Activated T-cell treated with anti-CD3 and anti-CD28 coated beads for 24 hours (primary cell): ENCODE data around the gene MYH10.

Experiments used
- DNase-seq: peaks from one replicate; pipeline ENCODE4 v3.0.0-alpha.2; 2020; ENCODE audit warnings: low read depth

The MYH10 gene

GRCh38 chr17:8649157-8650118 lies 18.9 kb upstream of the MYH10 start:
- no peak for DNase-seq

- no peak for DNase-seq
These were observed 17.4 kb upstream of the MYH10 start for GRCh38 chr17:8647956-8648355.

GRCh38 chr17:8647202-8647601 lies 16.7 kb upstream of the MYH10 start:
- DNase-seq = no peak

GRCh38 chr17:8644507-8644902 lies 14.0 kb upstream of the MYH10 start:
- no peak for DNase-seq

- DNase-seq = no peak
These were observed 13.5 kb upstream of the MYH10 start for GRCh38 chr17:8643855-8644506.

GRCh38 chr17:8639709-8640108 lies 9.2 kb upstream of the MYH10 start:
- no peak for DNase-seq

- DNase-seq = no peak
These were observed 1.5 kb upstream of the MYH10 start for GRCh38 chr17:8632061-8632460.

GRCh38 chr17:8631554-8631877 lies 991 bp upstream of the MYH10 start:
- no peak for DNase-seq

GRCh38 chr17:8630802-8631553 lies 453 bp upstream of the MYH10 start:
- peak; percentile 89 for DNase-seq

- DNase-seq = no peak
These were observed 926 bp downstream of the MYH10 start for GRCh38 chr17:8629371-8630226.

GRCh38 chr17:8628609-8629169 lies 1.8 kb downstream of the MYH10 start:
- no peak for DNase-seq

GRCh38 chr17:8628172-8628571 lies 2.4 kb downstream of the MYH10 start:
- DNase-seq = no peak

GRCh38 chr17:8623591-8623990 lies 6.9 kb downstream of the MYH10 start:
- DNase-seq = no peak

- DNase-seq = no peak
These were observed 8.3 kb downstream of the MYH10 start for GRCh38 chr17:8622191-8622590.

GRCh38 chr17:8621585-8621984 lies 8.9 kb downstream of the MYH10 start:
- DNase-seq = no peak

GRCh38 chr17:8619294-8619693 lies 11.2 kb downstream of the MYH10 start:
- DNase-seq = no peak

- no peak for DNase-seq
These were observed 11.7 kb downstream of the MYH10 start for GRCh38 chr17:8618825-8619224.

GRCh38 chr17:8614988-8615387 lies 15.5 kb downstream of the MYH10 start:
- no peak for DNase-seq

GRCh38 chr17:8611619-8612298 lies 18.8 kb downstream of the MYH10 start:
- DNase-seq = no peak

- no peak for DNase-seq
These were observed 19.4 kb downstream of the MYH10 start for GRCh38 chr17:8611137-8611536.

- no peak for DNase-seq
These were observed 20.0 kb downstream of the MYH10 start for GRCh38 chr17:8610558-8610957.
